Measurements from ENCODE around the gene FAU. TPM values are rescaled to one million over a fixed set of nuclear protein-coding genes. Genes with fewer than 3 reads are reported as not detected.
A peak's percentile ranks its signal among the peaks of the same experiment; 100 is the strongest.

Gene FAU
- total and polyA plus RNA-seq, 5 experiments from 2014 or later, result 1,097 to 1,501 (median 1,366) TPM

DNA sequence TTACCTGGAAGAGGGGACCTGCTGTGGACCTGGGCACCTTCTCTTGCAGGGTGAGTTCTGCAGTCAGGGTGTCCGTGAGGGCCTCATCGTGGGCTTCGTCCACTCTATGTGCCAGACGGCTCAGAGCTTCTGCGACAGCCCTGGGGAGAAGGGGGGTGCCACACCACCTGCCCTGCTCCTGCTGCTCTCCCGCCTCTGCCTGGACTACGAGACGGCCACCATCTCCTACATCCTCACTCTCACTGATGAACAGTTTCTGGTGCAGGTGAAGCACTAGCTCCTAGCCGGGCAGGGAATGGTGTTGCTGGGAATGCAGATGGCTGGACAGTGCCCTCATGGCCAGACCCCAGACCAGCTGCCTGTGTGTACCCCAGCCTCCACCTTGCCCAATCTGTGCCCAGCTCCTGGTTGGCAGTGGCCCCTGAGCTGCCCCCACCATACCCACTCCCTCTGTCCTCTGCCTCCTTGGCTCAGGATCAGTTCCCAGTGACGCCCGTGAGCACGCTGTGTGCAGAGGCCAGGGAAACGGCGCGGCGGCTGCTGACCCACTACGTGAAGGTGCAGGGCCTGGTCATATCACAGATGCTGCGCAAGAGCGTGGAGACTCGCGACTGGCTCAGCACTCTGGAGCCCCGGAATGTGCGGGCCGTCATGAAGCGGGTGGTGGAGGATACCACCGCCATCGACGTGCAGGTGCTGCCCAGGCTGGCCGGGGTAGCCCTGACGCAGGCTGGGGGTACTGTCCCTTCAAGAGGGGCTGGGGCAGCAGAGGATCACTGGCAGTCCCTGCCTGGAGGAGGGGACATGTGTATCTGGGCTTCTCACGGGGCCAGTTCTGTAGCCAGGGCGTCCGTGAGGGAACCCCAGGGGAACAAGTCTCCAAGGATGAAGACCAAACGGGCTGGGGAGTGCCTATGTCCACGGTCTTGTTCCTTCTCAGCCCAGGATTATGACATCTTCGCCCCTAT, 12.4 kb downstream of the FAU start:
- POLR2A ChIA-PET, result interaction anchor here (0.5 to 6.8 kb wide), 12 partner anchors 9 to 1444 kb away, joined by 3 to 115 read pairs (median 16); partner anchors contain the start of genes ARL2, CAPN1, FAU and MRPL49
- ATAC-seq, result no peak
- H3K27ac Mint-ChIP-seq, result peak overlapping the region in 9 of 10 donors; percentile 63 to 99 (median 89)
- DNase-seq, result peak in 1 of 10 donors; percentile 63
- peaks cover 0 to 28% (median 0%) of the 10 kb centered on the region in 3 donors for H3K36me3 Mint-ChIP-seq
- no peaks in the 10 kb centered on the region for H3K27me3 Mint-ChIP-seq
- peaks cover 30 to 44% (median 40%) of the 10 kb centered on the region in 4 donors for H3K4me1 Mint-ChIP-seq
- no peaks in the 10 kb centered on the region for H3K9me3 Mint-ChIP-seq
- H3K4me3 Mint-ChIP-seq, result no peak overlapping the region

- DNase-seq (no peak), ATAC-seq (no peak)
- POLR2A ChIA-PET, result interaction anchor here (1.4 to 6.8 kb wide), 4 partner anchors 10 to 26 kb away, joined by 8 to 115 read pairs (median 62); partner anchors contain the start of genes FAU, MRPL49, SYVN1 and VPS51
- H3K27ac Mint-ChIP-seq, result no peak overlapping the region
- H3K27me3 Mint-ChIP-seq, result no peaks in the 10 kb centered on the region
- H3K36me3 Mint-ChIP-seq, result peaks cover 0 to 33% (median 0%) of the 10 kb centered on the region in 3 donors
- H3K4me3 Mint-ChIP-seq, result no peak overlapping the region
- H3K9me3 Mint-ChIP-seq, result no peaks in the 10 kb centered on the region
- peaks cover 30 to 43% (median 35%) of the 10 kb centered on the region in 4 donors for H3K4me1 Mint-ChIP-seq
Observed at GRCh38 chr11:65108469-65109123, 13.3 kb downstream of the FAU start.

DNA sequence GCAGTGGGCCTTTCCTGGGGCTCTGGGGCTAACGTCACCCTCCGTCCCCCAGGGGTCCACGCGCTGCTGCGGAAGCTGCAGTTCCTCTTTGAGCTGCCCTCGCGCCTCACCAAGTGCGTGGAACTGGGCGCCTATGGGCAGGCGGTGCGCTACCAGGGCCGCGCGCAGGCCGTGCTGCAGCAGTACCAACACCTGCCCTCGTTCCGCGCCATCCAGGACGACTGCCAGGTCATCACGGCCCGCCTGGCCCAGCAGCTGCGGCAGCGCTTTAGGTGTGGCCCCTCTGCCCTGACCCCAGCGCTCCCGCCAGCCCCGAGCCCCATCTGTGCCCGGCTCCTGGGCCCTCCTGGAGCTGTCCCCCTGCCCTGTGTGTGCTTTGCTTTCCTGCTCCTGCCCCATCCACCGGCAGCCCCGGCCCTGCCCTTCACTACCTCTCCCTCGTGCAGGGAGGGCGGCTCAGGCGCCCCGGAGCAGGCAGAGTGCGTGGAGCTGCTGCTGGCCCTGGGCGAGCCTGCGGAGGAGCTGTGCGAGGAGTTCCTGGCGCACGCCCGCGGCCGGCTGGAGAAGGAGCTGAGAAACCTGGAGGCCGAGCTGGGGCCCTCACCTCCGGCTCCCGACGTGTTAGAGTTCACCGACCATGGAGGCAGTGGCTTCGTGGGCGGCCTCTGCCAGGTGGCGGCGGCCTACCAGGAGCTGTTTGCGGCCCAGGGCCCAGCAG, 14.0 kb downstream of the FAU start:
- no peak for ATAC-seq
- peaks cover 25 to 38% (median 32%) of the 10 kb centered on the region in 4 donors for H3K4me1 Mint-ChIP-seq
- H3K27me3 Mint-ChIP-seq, result no peaks in the 10 kb centered on the region
- H3K9me3 Mint-ChIP-seq, result no peaks in the 10 kb centered on the region
- H3K36me3 Mint-ChIP-seq, result peaks cover 0 to 40% (median 0%) of the 10 kb centered on the region in 3 donors
- H3K4me3 Mint-ChIP-seq, result no peak overlapping the region
- H3K27ac Mint-ChIP-seq, result no peak overlapping the region
- POLR2A ChIA-PET, result interaction anchor here (0.6 to 6.8 kb wide), 5 partner anchors 10 to 76 kb away, joined by 3 to 115 read pairs (median 23); partner anchors contain the start of genes FAU, MRPL49, SYVN1 and VPS51
- no peak for DNase-seq

- POLR2A ChIA-PET, result interaction anchor here (0.6 to 6.8 kb wide), 3 partner anchors 10 to 75 kb away, joined by 3 to 115 read pairs (median 23); partner anchors contain the start of genes VPS51 and ZNHIT2
Observed at GRCh38 chr11:65107078-65107477, 14.9 kb downstream of the FAU start.

GRCh38 chr11:65104628-65105027, 17.3 kb downstream of the FAU start:
- Mint-ChIP-seq H3K4me1 (peaks cover 7 to 28% (median 12%) of the 10 kb centered on the region in 4 donors), H3K9me3 (no peaks in the 10 kb centered on the region), H3K4me3 (no peak overlapping the region), H3K27me3 (no peaks in the 10 kb centered on the region), H3K36me3 (peaks cover 0 to 53% (median 0%) of the 10 kb centered on the region in 3 donors), H3K27ac (peak overlapping the region in 4 of 10 donors; percentile 2 to 63 (median 31))
- POLR2A ChIA-PET, result no interaction called here
- DNase-seq, result no peak
- no peak for ATAC-seq

More at GRCh38 chr11:65107078-65107477, 14.9 kb downstream of the FAU start:
- Mint-ChIP-seq H3K4me3 (no peak overlapping the region), H3K27ac (peak overlapping the region in 1 of 10 donors; percentile 6), H3K27me3 (no peaks in the 10 kb centered on the region), H3K9me3 (no peaks in the 10 kb centered on the region), H3K36me3 (peaks cover 0 to 41% (median 0%) of the 10 kb centered on the region in 3 donors), H3K4me1 (peaks cover 24 to 43% (median 30%) of the 10 kb centered on the region in 4 donors)
- no peak for DNase-seq
- ATAC-seq, result no peak

DNA sequence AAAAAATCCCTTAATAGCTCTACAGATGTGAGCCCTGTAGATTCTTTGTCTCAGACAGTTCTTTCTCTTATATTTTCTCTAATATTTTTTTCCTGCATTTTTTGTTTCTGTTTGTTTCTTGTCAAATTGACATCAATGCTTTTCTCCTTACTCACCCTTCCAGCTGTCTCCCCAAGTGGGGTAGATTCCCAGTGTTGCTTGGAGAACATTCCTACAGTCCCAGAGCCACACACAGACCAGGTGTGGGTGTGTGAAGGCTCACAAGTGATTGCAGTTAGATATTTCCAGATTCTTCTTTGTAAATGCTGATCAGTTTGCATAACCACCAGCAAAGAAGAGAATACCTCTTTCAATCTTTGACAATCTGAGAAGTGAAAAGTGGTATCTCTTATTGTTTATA, 18.5 kb downstream of the FAU start:
- Mint-ChIP-seq H3K4me1 (peaks cover 11 to 34% (median 14%) of the 10 kb centered on the region in 4 donors), H3K36me3 (peaks cover 0 to 60% (median 0%) of the 10 kb centered on the region in 3 donors), H3K9me3 (no peaks in the 10 kb centered on the region), H3K27me3 (no peaks in the 10 kb centered on the region), H3K4me3 (no peak overlapping the region), H3K27ac (peak overlapping the region in 4 of 10 donors; percentile 6 to 63 (median 27))
- POLR2A ChIA-PET, result interaction anchor here (1.0 kb wide), 1 partner anchor 14 kb away, joined by 6 read pairs; the partner anchor contains the start of gene ZNHIT2
- DNase-seq, result no peak
- no peak for ATAC-seq

GRCh38 chr11:65102142-65103095, 19.5 kb downstream of the FAU start:
- POLR2A ChIA-PET, result interaction anchor here (0.7 to 1.9 kb wide), 3 partner anchors 15 to 223 kb away, joined by 3 to 5 read pairs (median 5); partner anchors contain the start of gene ZNHIT2

DNA sequence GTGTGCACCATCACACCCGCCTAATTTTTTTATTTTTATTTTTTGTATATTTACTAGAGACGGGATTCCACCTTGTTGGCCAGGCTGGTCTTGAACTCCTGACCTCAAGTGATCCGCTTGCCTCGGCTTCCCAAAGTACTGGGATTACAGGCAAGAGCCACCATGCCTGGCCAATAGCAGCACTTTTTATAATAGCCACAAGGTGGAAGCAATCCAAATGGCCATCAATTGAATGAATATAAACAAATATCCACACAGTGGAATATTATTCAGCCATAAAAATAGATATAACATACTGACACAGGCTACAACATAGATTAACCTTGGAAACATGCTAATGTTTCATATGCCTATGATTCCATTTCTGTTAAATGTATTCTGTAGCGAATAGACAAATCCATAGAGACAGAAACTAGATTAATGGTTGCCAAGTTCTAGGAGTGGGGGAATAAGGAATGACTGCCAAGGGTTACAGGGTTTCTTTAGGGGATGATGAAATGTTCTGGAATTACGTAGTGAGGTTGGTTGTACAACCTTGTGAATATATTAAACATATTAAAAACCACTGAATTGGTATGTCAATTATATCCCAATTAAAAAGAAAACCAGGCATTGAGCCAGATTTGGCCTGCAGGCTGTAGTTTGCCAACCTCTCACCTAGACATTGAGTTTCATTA, 21.1 kb downstream of the FAU start:
- DNase-seq (no peak), ATAC-seq (no peak)
- no peak overlapping the region for H3K4me3 Mint-ChIP-seq
- H3K9me3 Mint-ChIP-seq, result no peaks in the 10 kb centered on the region
- H3K27me3 Mint-ChIP-seq, result no peaks in the 10 kb centered on the region
- peaks cover 0 to 52% (median 0%) of the 10 kb centered on the region in 3 donors for H3K36me3 Mint-ChIP-seq
- H3K27ac Mint-ChIP-seq, result no peak overlapping the region
- POLR2A ChIA-PET, result interaction anchor here (0.6 to 7.8 kb wide), 5 partner anchors 10 to 542 kb away, joined by 5 to 115 read pairs (median 6); partner anchors contain the start of genes TM7SF2 and ZNHIT2
- H3K4me1 Mint-ChIP-seq, result peaks cover 3 to 43% (median 19%) of the 10 kb centered on the region in 4 donors

More at GRCh38 chr11:65102142-65103095, 19.5 kb downstream of the FAU start:
- Mint-ChIP-seq H3K4me1 (peaks cover 12 to 39% (median 17%) of the 10 kb centered on the region in 4 donors), H3K9me3 (no peaks in the 10 kb centered on the region), H3K4me3 (no peak overlapping the region), H3K27ac (peak overlapping the region in 3 of 10 donors; percentile 8 to 63 (median 20)), H3K36me3 (peaks cover 0 to 64% (median 0%) of the 10 kb centered on the region in 3 donors), H3K27me3 (no peaks in the 10 kb centered on the region)
- DNase-seq (no peak), ATAC-seq (no peak)

DNA sequence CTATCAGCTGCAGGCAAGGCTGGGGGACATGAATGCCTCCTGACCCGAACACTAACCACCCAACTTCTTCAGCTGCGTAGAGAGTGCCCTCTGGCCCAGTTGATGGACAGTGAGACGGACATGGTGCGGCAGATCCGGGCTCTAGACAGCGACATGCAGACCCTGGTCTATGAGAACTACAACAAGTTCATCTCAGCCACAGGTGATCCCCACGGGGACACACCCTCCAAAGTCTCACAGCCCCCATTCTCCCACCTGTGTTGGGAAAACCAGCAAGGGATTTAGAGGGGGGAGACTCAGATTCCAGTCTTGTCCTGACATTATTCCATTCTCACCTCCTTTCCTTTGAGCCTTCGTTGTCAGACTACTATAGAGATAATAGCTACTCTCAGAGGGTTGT, 25.0 kb downstream of the FAU start:
- no peaks in the 10 kb centered on the region for H3K9me3 Mint-ChIP-seq
- peaks cover 0 to 24% (median 0%) of the 10 kb centered on the region in 3 donors for H3K36me3 Mint-ChIP-seq
- H3K27me3 Mint-ChIP-seq, result no peaks in the 10 kb centered on the region
- peak overlapping the region in 9 of 10 donors; percentile 77 to 96 (median 91) for H3K4me3 Mint-ChIP-seq
- peak overlapping the region in 9 of 10 donors; percentile 9 to 98 (median 94) for H3K27ac Mint-ChIP-seq
- DNase-seq (no peak), ATAC-seq (no peak)
- peaks cover 5 to 25% (median 13%) of the 10 kb centered on the region in 4 donors for H3K4me1 Mint-ChIP-seq
- POLR2A ChIA-PET, result interaction anchor here (0.6 to 7.8 kb wide), 14 partner anchors 12 to 263 kb away, joined by 3 to 115 read pairs (median 5); partner anchors contain the start of genes ARL2, CDCA5, FAU and MRPL49

All from naive thymus-derived CD8-positive, alpha-beta T cell (primary cell).